ENCODE data around the gene HIRA. TPM values are rescaled to one million over a fixed set of nuclear protein-coding genes. Genes with fewer than 3 reads are reported as not detected.

Gene HIRA
- total and polyA plus RNA-seq, 4 donors: 18.6 to 50.5 (median 33.8) TPM

DNA sequence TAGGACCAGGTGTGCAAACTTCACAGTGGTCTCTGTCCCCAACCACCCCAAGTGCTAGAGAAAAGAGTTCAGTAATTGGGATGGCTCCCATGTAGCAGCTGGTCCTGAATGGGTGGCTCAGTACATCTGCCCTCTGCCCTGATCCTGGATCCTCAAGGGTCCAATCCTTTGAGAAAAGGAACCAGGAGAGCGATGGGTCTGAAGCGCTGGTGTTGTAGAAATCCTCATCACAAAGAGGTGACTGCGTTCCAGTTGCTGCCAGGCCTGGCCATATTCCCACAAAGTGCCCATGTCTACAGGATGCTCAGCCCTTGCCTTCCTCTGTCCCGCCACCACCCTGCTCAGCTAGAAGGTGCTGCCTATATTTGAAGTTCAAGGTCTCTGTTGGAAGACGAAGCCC lies 22.2 kb upstream of the HIRA start:
- DNase-seq (ENCODE audit: low read depth in 4 of 6, low spot score in 6 of 6): no peak
- Histone ChIP-seq H3K4me3 (ENCODE audit: low read depth, low read length) (no peak overlapping the region), H3K36me3 (ENCODE audit: control insufficient read depth, insufficient read depth, low read length) (peaks cover 66% of the 10 kb centered on the region), H3K4me1 (ENCODE audit: control insufficient read depth, insufficient read depth, low read length) (peaks cover 7% of the 10 kb centered on the region), H3K27ac (ENCODE audit: low read depth, low read length) (no peak overlapping the region), H3K27me3 (ENCODE audit: control insufficient read depth, insufficient read depth, low read length) (no peaks in the 10 kb centered on the region), H3K9me3 (ENCODE audit: control insufficient read depth, insufficient read depth, low read length) (no peaks in the 10 kb centered on the region)
- 98% methylated on average over 5 of the region's 5 CpGs for WGBS (ENCODE audit: insufficient coverage)

DNA sequence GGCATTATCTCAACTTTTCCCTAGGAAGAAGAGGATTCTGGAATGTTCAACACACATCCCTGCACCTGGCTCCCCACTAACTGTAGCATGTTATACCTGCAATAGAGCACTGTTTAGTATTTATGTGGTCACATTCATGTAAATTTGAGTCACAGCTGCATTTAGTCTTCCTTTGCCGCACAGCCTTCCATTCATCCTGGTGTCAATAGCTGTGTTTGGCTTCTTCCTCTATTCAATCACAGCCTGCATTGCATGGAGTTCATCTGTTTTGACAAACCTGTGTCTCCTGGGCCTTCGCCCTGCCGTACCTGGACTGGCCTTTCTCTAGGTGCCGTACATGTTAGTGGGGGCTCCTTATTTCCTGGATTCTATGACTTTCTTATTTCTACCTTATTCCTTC lies 20.0 kb upstream of the HIRA start:
- Histone ChIP-seq H3K9me3 (ENCODE audit: control insufficient read depth, insufficient read depth, low read length) (no peaks in the 10 kb centered on the region), H3K27ac (ENCODE audit: low read depth, low read length) (no peak overlapping the region), H3K36me3 (ENCODE audit: control insufficient read depth, insufficient read depth, low read length) (peaks cover 50% of the 10 kb centered on the region), H3K4me3 (ENCODE audit: low read depth, low read length) (no peak overlapping the region), H3K27me3 (ENCODE audit: control insufficient read depth, insufficient read depth, low read length) (no peaks in the 10 kb centered on the region), H3K4me1 (ENCODE audit: control insufficient read depth, insufficient read depth, low read length) (peaks cover 18% of the 10 kb centered on the region)
- WGBS (ENCODE audit: insufficient coverage): 57% methylated on average over 1 of the region's 4 CpGs
- DNase-seq (ENCODE audit: low read depth in 4 of 6, low spot score in 6 of 6): no peak

- Histone ChIP-seq H3K36me3 (ENCODE audit: control insufficient read depth, insufficient read depth, low read length) (peaks cover 44% of the 10 kb centered on the region), H3K9me3 (ENCODE audit: control insufficient read depth, insufficient read depth, low read length) (no peaks in the 10 kb centered on the region), H3K27ac (ENCODE audit: low read depth, low read length) (no peak overlapping the region), H3K27me3 (ENCODE audit: control insufficient read depth, insufficient read depth, low read length) (no peaks in the 10 kb centered on the region), H3K4me3 (ENCODE audit: low read depth, low read length) (no peak overlapping the region), H3K4me1 (ENCODE audit: control insufficient read depth, insufficient read depth, low read length) (peaks cover 27% of the 10 kb centered on the region)
- 92% methylated on average over 2 of the region's 8 CpGs for WGBS (ENCODE audit: insufficient coverage)
- DNase-seq (ENCODE audit: low read depth in 4 of 6, low spot score in 6 of 6): no peak
Observed at GRCh38 chr22:19450363-19451175, 19.0 kb upstream of the HIRA start.

- peaks cover 28% of the 10 kb centered on the region for H3K4me1 ChIP-seq (ENCODE audit: control insufficient read depth, insufficient read depth, low read length)
- 83% methylated on average over 1 of the region's 2 CpGs for WGBS (ENCODE audit: insufficient coverage)
- H3K27me3 ChIP-seq (ENCODE audit: control insufficient read depth, insufficient read depth, low read length): no peaks in the 10 kb centered on the region
- no peak for DNase-seq (ENCODE audit: low read depth in 4 of 6, low spot score in 6 of 6)
- H3K4me3 ChIP-seq (ENCODE audit: low read depth, low read length): no peak overlapping the region
- no peaks in the 10 kb centered on the region for H3K9me3 ChIP-seq (ENCODE audit: control insufficient read depth, insufficient read depth, low read length)
- H3K27ac ChIP-seq (ENCODE audit: low read depth, low read length): no peak overlapping the region
- peaks cover 40% of the 10 kb centered on the region for H3K36me3 ChIP-seq (ENCODE audit: control insufficient read depth, insufficient read depth, low read length)
Observed at GRCh38 chr22:19449422-19449767, 17.9 kb upstream of the HIRA start.

DNA sequence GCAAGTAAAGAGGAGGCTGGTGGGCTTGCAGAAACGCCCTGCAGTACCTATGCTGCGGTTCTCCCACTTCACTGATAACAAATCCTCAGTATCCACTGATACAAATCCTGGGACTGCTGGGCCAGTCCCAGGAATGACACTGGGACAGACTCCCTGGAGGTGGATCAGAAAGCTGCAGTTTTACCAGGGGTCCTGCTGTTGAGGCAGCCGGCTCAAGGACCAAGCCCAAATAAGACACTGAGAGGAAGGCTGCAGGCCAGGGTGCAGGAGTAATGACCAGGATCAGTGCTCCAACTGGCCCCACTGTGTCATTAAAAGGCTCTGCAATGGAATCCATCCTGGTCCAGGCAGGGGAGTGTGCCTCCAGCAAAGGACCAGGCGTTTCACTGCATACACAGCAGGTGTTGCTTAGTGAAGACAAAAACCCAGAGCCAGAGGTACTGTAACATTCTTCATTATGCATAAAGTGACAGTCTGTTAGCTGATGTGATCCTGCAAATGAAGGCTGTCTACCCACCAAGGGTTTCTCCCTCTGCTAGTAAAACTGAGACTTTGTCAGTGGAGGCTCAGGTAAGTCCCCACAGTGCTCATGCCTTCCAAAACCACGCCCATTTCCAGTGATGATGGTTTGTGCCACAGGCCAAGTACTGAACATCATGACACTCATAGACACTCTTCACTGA lies 17.3 kb upstream of the HIRA start:
- H3K27ac ChIP-seq (ENCODE audit: low read depth, low read length): no peak overlapping the region
- H3K36me3 ChIP-seq (ENCODE audit: control insufficient read depth, insufficient read depth, low read length): peaks cover 40% of the 10 kb centered on the region
- 53% methylated on average over 4 of the region's 5 CpGs for WGBS (ENCODE audit: insufficient coverage)
- no peak for DNase-seq (ENCODE audit: low read depth in 4 of 6, low spot score in 6 of 6)
- H3K9me3 ChIP-seq (ENCODE audit: control insufficient read depth, insufficient read depth, low read length): no peaks in the 10 kb centered on the region
- H3K4me3 ChIP-seq (ENCODE audit: low read depth, low read length): no peak overlapping the region
- H3K27me3 ChIP-seq (ENCODE audit: control insufficient read depth, insufficient read depth, low read length): no peaks in the 10 kb centered on the region
- H3K4me1 ChIP-seq (ENCODE audit: control insufficient read depth, insufficient read depth, low read length): peaks cover 28% of the 10 kb centered on the region

DNA sequence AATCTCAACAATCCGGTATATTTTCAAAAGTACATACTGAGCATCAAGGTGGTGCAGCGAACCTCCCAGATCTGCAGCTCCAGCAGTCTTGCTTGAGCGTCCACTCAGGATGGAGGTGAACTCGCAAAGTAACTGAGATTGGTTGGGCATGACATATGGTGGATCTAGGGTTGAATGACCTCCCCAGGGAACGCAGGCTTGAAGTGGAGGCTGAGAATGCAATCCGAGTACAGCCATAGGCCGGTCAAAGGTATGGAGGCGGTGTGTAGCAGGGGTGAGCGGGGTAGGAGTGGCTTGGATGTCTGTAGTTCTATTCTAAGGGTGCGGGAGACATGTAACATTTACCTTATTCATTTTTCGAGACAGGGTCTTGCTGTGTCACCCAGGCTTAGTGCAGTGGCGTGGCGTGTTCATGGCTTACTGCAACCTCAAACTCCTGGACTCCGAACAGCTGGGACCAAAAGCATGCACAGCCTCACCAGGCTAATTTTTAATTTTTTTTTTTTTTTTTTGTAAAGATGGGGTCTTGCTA lies 16.6 kb upstream of the HIRA start:
- peak overlapping the region; percentile 51 for H3K4me3 ChIP-seq (ENCODE audit: low read depth, low read length)
- WGBS (ENCODE audit: insufficient coverage): 22% methylated on average over 11 of the region's 14 CpGs
- peak in 2 of 6 donors; percentile 23 to 84 for DNase-seq (ENCODE audit: low read depth in 4 of 6, low spot score in 6 of 6)
- H3K9me3 ChIP-seq (ENCODE audit: control insufficient read depth, insufficient read depth, low read length): no peaks in the 10 kb centered on the region
- peaks cover 28% of the 10 kb centered on the region for H3K4me1 ChIP-seq (ENCODE audit: control insufficient read depth, insufficient read depth, low read length)
- H3K27me3 ChIP-seq (ENCODE audit: control insufficient read depth, insufficient read depth, low read length): no peaks in the 10 kb centered on the region
- peaks cover 39% of the 10 kb centered on the region for H3K36me3 ChIP-seq (ENCODE audit: control insufficient read depth, insufficient read depth, low read length)
- peak overlapping the region; percentile 81 for H3K27ac ChIP-seq (ENCODE audit: low read depth, low read length)

- DNase-seq (ENCODE audit: low read depth in 4 of 6, low spot score in 6 of 6): peak; percentile 82 to 99 (median 90)
- Histone ChIP-seq H3K4me3 (ENCODE audit: low read depth, low read length) (peak within 1 kb of the TSS; percentile 51), H3K36me3 (ENCODE audit: control insufficient read depth, insufficient read depth, low read length) (peaks cover 33% of the 10 kb centered on the region), H3K4me1 (ENCODE audit: control insufficient read depth, insufficient read depth, low read length) (peaks cover 28% of the 10 kb centered on the region), H3K27ac (ENCODE audit: low read depth, low read length) (peak within 1 kb of the TSS; percentile 81), H3K27me3 (ENCODE audit: control insufficient read depth, insufficient read depth, low read length) (no peaks in the 10 kb centered on the region), H3K9me3 (ENCODE audit: control insufficient read depth, insufficient read depth, low read length) (no peaks in the 10 kb centered on the region)
- under 1% methylated on average over 92 of the region's 92 CpGs for WGBS (ENCODE audit: insufficient coverage)
Observed at GRCh38 chr22:19447330-19448075, 16.0 kb upstream of the HIRA start, which contains the start of gene C22orf39. Gene C22orf39, minus strand, starts transcription at chr22:19447711. Its CDS starts 23 bp downstream, at chr22:19447688.

DNA sequence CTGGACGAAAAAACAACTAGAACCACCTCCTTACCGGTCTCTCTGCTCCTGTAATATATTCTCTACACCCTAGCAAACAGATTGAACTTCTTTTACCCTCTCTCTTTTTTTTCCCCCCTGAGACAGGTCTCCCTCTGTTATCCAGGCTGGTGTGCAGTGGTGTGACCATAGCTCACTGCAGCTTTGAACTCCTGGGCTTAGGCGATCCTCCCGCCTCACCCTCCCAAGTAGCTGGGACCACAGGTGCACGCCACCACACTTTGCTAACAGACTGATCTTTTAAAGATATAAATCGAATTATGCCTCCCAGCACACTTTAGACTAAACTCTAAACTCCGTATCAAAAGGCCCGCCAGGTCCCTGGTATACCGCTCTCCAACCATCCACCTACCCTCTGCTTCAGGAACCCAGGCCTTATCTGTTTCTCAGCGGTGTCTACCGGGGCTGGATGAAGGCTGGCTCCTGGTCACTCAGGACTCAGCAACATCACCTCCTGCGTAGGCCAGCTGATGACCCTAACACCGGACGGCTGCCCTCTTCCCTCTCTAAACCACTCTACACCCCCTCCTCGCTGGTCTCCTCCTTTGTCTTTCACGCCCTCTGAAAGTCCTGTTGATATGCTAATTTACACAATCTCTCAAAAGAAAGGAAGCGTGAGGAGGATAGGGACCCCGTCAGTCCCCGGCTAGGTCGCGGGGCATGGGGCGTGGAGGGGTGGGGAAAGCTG lies 15.2 kb upstream of the HIRA start:
- H3K9me3 ChIP-seq (ENCODE audit: control insufficient read depth, insufficient read depth, low read length): no peaks in the 10 kb centered on the region
- 23% methylated on average over 19 of the region's 22 CpGs for WGBS (ENCODE audit: insufficient coverage)
- no peak for DNase-seq (ENCODE audit: low read depth in 4 of 6, low spot score in 6 of 6)
- H3K4me1 ChIP-seq (ENCODE audit: control insufficient read depth, insufficient read depth, low read length): peaks cover 28% of the 10 kb centered on the region
- no peak overlapping the region for H3K27ac ChIP-seq (ENCODE audit: low read depth, low read length)
- H3K27me3 ChIP-seq (ENCODE audit: control insufficient read depth, insufficient read depth, low read length): no peaks in the 10 kb centered on the region
- H3K4me3 ChIP-seq (ENCODE audit: low read depth, low read length): peak overlapping the region; percentile 51
- H3K36me3 ChIP-seq (ENCODE audit: control insufficient read depth, insufficient read depth, low read length): peaks cover 32% of the 10 kb centered on the region

Data from spinal cord (tissue), 10 donors.